SH-SY5Y (cell line): ENCODE data around the gene OVAAL.

ENCODE experiments used
- GATA2 ChIP-seq: IDR thresholded peaks from 2 replicates; pipeline ENCODE4 v1.6.1; 2011; ENCODE audit warnings: mild to moderate bottlenecking, low read depth, low read length
- GATA3 ChIP-seq: IDR thresholded peaks from 2 replicates; pipeline ENCODE4 v1.6.1; 2011; ENCODE audit warnings: low read depth, mild to moderate bottlenecking, low read length, moderate library complexity

DNA sequence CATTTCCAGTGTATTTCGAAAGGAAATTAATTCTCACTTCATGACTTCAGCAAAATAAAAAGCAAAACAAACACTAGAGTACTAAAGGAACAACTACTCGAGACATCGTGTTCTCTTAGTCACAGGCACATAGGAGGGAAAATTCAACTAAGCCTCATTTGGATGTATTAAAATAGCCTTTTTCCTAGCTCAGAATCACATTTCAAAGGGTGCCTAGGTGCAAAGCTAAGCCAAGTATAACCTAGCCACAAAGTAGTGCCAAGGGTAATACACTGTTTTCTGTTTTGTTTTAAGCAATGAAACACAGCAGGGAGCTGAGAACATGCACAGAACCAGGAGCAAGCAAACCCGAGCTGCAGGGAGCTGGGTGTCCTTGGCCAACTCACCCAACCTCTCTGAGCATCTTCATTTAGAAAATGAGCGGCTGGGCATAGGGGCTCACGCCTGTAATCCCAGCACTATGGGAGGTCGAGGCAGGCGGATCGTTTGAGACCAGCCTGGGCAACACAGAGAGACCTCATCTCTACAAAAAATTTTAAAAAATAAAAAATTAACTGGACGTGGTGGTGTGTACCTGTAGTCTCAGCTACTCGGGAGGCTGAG lies 29.8 kb upstream of the OVAAL start:
- no peak for TF ChIP-seq GATA2
- no peak for TF ChIP-seq GATA3
